SU-DHL-6 (cell line): Measurements from ENCODE around the gene MLC1.

ENCODE experiments used
- H2AFZ ChIP-seq: fragments of 200-600 bp; sonication (generic); 2 replicates; pipeline ENCODE4 v1.6.1; 2014; ENCODE audit warnings: low read depth, mild to moderate bottlenecking, moderate library complexity, mixed read lengths, antibody characterized with exemption, low read length; ENCODE audit not compliant: severe bottlenecking
- H3F3A ChIP-seq: fragments of 200-600 bp; shearing (Covaris generic); 2 replicates; pipeline ENCODE4 v1.6.0; 2016; ENCODE audit warnings: antibody characterized with exemption, mild to moderate bottlenecking; ENCODE audit not compliant: insufficient read depth
- H3K27ac ChIP-seq: fragments of 200-600 bp; sonication (generic); 2 replicates; pipeline ENCODE4 v1.5.1; 2016; ENCODE audit warnings: low read depth, mild to moderate bottlenecking, low read length, moderate library complexity, mixed read lengths
- H3K27me3 ChIP-seq: fragments of 200-600 bp; sonication (generic), shearing (Covaris generic); 2 replicates; pipeline ENCODE4 v1.6.0; 2014; ENCODE audit warnings: mild to moderate bottlenecking, low read length
- H3K36me3 ChIP-seq: fragments of 200-600 bp; sonication (generic); 2 replicates; pipeline ENCODE4 v1.6.1; 2014; ENCODE audit warnings: mild to moderate bottlenecking, low read length, mixed read lengths
- H3K4me2 ChIP-seq: fragments of 300-600, 200-600 bp; shearing (Covaris generic), sonication (generic); 2 replicates; pipeline ENCODE4 v1.6.0; 2014; ENCODE audit warnings: low read length, low read depth, mild to moderate bottlenecking; ENCODE audit not compliant: poor library complexity, severe bottlenecking
- H3K4me3 ChIP-seq: fragments of 200-600 bp; sonication (generic); 2 replicates; pipeline ENCODE4 v1.5.1; 2014; ENCODE audit warnings: antibody characterized with exemption, low read length, mild to moderate bottlenecking, mixed read lengths; ENCODE audit not compliant: insufficient read depth, poor library complexity, severe bottlenecking
- H3K79me2 ChIP-seq: fragments of 200-600 bp; sonication (generic); 2 replicates; pipeline ENCODE4 v1.6.1; 2014; ENCODE audit warnings: mild to moderate bottlenecking, low read length, moderate library complexity; ENCODE audit not compliant: insufficient read depth
- H3K9ac ChIP-seq: fragments of 200-600 bp; sonication (generic); 2 replicates; pipeline ENCODE4 v1.7.0; 2014; ENCODE audit warnings: mild to moderate bottlenecking, low read length
- H3K9me2 ChIP-seq: fragments of 200-600 bp; sonication (generic); replicated peaks from 2 replicates; pipeline ENCODE4 v1.6.1; 2014; ENCODE audit warnings: low read length; ENCODE audit not compliant: insufficient read depth
- H3K9me3 ChIP-seq: fragments of 200-600 bp; sonication (generic); 2 replicates; pipeline ENCODE4 v1.6.1; 2014; ENCODE audit warnings: low read length, mixed read lengths; ENCODE audit not compliant: insufficient read depth
- H4K20me1 ChIP-seq: fragments of 200-600 bp; sonication (generic); 2 replicates; pipeline ENCODE4 v1.6.1; 2014; ENCODE audit warnings: low read depth, mild to moderate bottlenecking, antibody characterized with exemption, low read length, moderate library complexity, mixed read lengths
- EZH2phosphoT487 ChIP-seq: fragments of 200-600 bp; sonication (generic), shearing (Covaris generic); conservative IDR thresholded peaks from 2 replicates; pipeline ENCODE4 v1.6.1; 2018; ENCODE audit warnings: mild to moderate bottlenecking, antibody characterized with exemption, low read length, moderate library complexity, mixed read lengths
- TF ChIP-seq, protein P1 (sequence below): fragments of 200-600 bp; sonication (generic); IDR thresholded peaks from one replicate; pipeline ENCODE4 v1.5.1; 2017; ENCODE audit warnings: antibody characterized with exemption, mild to moderate bottlenecking, low read length, moderate library complexity; ENCODE audit not compliant: insufficient read depth, poor library complexity, severe bottlenecking

MLC1 gene

DNA sequence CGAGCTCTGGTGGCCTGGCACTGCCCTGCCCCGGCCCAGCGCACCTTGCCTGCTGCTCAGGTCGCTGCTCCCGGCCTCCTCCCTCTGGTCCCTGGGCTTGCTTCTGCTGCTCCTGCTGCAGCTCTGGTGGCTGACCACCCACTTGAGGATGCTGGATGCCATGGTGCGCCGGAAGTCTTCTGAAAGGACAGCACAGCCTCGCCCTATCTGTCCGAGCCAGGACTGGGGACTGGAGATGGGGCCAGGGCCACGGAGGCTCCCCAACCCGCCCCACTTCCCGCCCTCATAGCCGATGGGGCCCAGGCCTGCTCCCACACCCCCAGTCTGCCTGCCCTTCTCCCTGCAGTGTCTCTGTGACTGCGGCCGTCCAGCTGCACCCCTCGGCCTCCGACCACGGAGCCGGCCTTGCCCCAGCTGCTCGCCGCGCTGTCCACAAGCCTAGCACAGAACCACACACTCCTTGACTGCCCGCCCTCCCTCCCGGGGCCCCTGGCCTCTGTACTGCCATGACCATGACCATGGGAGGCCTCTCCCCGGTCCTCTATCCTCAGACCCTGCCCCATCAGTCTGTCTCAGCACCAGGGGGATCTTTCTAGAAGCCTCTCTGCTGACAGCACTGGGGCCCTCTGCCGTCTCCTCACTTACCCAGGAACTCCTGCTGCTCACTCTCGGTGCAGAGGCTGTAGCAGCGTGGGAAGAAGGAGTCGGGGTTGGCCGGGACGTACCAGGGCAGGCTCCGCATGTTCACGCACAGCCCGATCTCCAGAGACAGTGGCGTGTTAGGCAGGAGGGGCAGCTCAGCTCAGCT is 39.8 kb downstream of the MLC1 start:
- H3K9me3 ChIP-seq = no peaks in the 10 kb centered on the region
- H3K27me3 ChIP-seq = no peaks in the 10 kb centered on the region
- TF ChIP-seq, protein P1, sequence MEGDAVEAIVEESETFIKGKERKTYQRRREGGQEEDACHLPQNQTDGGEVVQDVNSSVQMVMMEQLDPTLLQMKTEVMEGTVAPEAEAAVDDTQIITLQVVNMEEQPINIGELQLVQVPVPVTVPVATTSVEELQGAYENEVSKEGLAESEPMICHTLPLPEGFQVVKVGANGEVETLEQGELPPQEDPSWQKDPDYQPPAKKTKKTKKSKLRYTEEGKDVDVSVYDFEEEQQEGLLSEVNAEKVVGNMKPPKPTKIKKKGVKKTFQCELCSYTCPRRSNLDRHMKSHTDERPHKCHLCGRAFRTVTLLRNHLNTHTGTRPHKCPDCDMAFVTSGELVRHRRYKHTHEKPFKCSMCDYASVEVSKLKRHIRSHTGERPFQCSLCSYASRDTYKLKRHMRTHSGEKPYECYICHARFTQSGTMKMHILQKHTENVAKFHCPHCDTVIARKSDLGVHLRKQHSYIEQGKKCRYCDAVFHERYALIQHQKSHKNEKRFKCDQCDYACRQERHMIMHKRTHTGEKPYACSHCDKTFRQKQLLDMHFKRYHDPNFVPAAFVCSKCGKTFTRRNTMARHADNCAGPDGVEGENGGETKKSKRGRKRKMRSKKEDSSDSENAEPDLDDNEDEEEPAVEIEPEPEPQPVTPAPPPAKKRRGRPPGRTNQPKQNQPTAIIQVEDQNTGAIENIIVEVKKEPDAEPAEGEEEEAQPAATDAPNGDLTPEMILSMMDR = no peak
- TF ChIP-seq EZH2phosphoT487 = no peak
- H3K27ac ChIP-seq = no peak overlapping the region
- no peaks in the 10 kb centered on the region for H3F3A ChIP-seq
- H3K9me2 ChIP-seq = no peaks in the 10 kb centered on the region
- H3K36me3 ChIP-seq = no peaks in the 10 kb centered on the region
- H4K20me1 ChIP-seq = no peaks in the 10 kb centered on the region
- H3K79me2 ChIP-seq = no peaks in the 10 kb centered on the region
- H3K4me3 ChIP-seq = no peak overlapping the region
- H3K4me2 ChIP-seq = no peak overlapping the region
- no peak overlapping the region for H2AFZ ChIP-seq
- no peak overlapping the region for H3K9ac ChIP-seq

DNA sequence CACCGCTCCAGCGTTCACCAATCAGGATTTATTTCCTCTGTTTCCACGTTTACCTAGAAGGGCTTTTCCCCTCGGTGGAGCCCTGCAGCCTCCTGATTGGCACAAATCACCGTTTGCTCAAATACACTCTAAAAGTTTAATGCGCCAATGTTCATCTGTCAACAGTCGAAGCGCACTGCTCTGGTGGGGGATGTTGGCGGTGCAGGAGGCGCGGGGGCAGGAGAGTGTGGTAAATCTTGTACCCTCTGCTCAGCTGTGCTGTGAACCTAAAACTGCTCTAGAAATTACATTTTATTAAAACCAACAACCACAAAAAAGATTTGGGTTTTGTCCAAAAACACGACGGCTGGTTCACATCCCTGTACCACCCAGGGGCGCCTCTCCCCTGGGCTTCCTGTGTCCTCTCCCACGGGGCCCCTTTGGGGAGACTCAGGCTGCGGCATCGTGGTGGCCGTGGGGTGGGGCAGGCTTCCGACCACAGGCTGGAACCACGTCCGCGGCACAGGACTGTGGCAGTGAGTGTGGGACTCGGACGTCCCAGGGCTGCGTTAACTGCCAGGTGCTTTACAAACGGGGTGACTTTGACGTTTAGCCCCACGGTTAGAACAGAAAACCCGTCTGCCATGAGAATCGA is 40.6 kb downstream of the MLC1 start:
- no peaks in the 10 kb centered on the region for H3F3A ChIP-seq
- no peak overlapping the region for H3K9ac ChIP-seq
- no peaks in the 10 kb centered on the region for H3K79me2 ChIP-seq
- H3K36me3 ChIP-seq = no peaks in the 10 kb centered on the region
- no peak overlapping the region for H3K27ac ChIP-seq
- H2AFZ ChIP-seq = no peak overlapping the region
- no peaks in the 10 kb centered on the region for H3K9me2 ChIP-seq
- 0 out of 2 replicates have a peak, but pooled peaks cover 5% of the 10 kb centered on the region for H3K9me3 ChIP-seq
- H4K20me1 ChIP-seq = no peaks in the 10 kb centered on the region
- no peak overlapping the region for H3K4me2 ChIP-seq
- no peaks in the 10 kb centered on the region for H3K27me3 ChIP-seq
- TF ChIP-seq, protein P1 = no peak
- no peak for TF ChIP-seq EZH2phosphoT487
- no peak overlapping the region for H3K4me3 ChIP-seq

DNA sequence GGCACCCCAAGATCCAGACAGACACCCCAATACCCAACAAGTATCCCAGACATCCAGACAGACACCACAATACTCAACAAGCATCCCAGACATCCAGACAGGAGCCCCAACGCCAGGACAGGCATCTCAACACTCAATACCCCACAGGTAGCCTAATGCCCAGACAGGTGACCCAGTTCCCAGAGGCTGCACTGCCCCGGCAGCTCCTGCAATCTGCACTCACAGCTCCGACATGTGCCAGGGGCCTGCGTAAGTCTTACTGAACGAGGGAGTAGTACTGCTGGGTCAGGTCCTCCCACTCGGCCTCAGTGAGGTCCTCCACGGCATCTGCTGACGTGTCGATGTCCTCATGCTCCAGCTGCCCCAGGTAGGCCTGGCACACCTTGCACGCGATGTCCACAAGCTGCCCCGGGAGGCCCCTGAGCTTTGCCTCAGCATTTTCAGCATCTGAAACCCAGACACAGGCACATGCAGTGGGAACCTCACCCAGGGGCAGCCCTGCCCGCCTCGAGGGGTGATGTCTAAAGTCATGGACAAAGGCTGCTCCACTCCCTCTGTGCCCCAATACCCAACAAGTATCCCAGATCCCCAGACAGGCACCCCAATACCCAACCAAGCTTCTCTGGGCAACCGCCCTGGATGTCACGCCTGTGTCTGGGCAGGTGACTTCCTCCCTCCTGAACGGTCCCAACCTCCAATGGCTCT is 43.7 kb downstream of the MLC1 start:
- Histone ChIP-seq H3K4me2 (no peak overlapping the region), H3K4me3 (no peak overlapping the region), H3K9ac (no peak overlapping the region), H3K27ac (no peak overlapping the region), H4K20me1 (no peaks in the 10 kb centered on the region), H3K9me2 (no peaks in the 10 kb centered on the region), H3K36me3 (no peaks in the 10 kb centered on the region), H2AFZ (no peak overlapping the region), H3F3A (no peaks in the 10 kb centered on the region), H3K27me3 (no peaks in the 10 kb centered on the region), H3K9me3 (0 out of 2 replicates have a peak, but pooled peaks cover 5% of the 10 kb centered on the region), H3K79me2 (no peaks in the 10 kb centered on the region)
- no peak for TF ChIP-seq EZH2phosphoT487
- TF ChIP-seq, protein P1 = no peak
